HepG2 (cell line): Measurements from ENCODE around the gene CSF1R. TPM values are rescaled to one million over a fixed set of nuclear protein-coding genes. Genes with fewer than 3 reads are reported as not detected.

ENCODE experiments used
- AKAP8 ChIP-seq: sonication (generic); formaldehyde crosslinking; IDR thresholded peaks from 2 replicates; pipeline ENCODE4 v1.5.1; 2020; ENCODE audit warnings: mild to moderate bottlenecking, missing genetic modification reagents
- ARID4A ChIP-seq: sonication (generic); formaldehyde crosslinking; IDR thresholded peaks from 2 replicates; pipeline ENCODE4 v1.5.0; 2020; ENCODE audit warnings: mild to moderate bottlenecking, missing genetic modification reagents, borderline replicate concordance
- ATF1 ChIP-seq: IDR thresholded peaks from 2 replicates; pipeline ENCODE4 v1.6.1; 2016; ENCODE audit warnings: mild to moderate bottlenecking, control low read depth
- EEA1 ChIP-seq: sonication (generic); formaldehyde crosslinking; IDR thresholded peaks from 2 replicates; pipeline ENCODE4 v1.5.1; 2020; ENCODE audit warnings: mild to moderate bottlenecking, missing genetic modification reagents, borderline replicate concordance
- IKZF4 ChIP-seq: sonication (generic); formaldehyde crosslinking; IDR thresholded peaks from 2 replicates; pipeline ENCODE4 v1.5.1; 2020; ENCODE audit warnings: borderline replicate concordance, mild to moderate bottlenecking, low read depth, missing genetic modification reagents; ENCODE audit errors: not compliant biosample characterization
- KAT7 ChIP-seq: IDR thresholded peaks from 2 replicates; pipeline ENCODE4 v1.6.1; 2018; ENCODE audit warnings: borderline replicate concordance, missing compliant biosample characterization
- NFE2 ChIP-seq: sonication (generic); formaldehyde crosslinking; IDR thresholded peaks from 2 replicates; pipeline ENCODE4 v1.4.0; 2020; ENCODE audit warnings: missing genetic modification reagents
- PATZ1 ChIP-seq: sonication (generic); formaldehyde crosslinking; IDR thresholded peaks from 2 replicates; pipeline ENCODE4 v1.4.0; 2020; ENCODE audit warnings: missing genetic modification reagents
- PCBP1 ChIP-seq: fragments of 200-400 bp; formaldehyde crosslinking; IDR thresholded peaks from 2 replicates; pipeline ENCODE4 v1.6.1; 2017; ENCODE audit warnings: mild to moderate bottlenecking, low read depth, low read length, borderline replicate concordance
- RFXANK ChIP-seq: IDR thresholded peaks from 2 replicates; pipeline ENCODE4 v1.6.1; 2016
- SIX4 ChIP-seq: sonication (generic); formaldehyde crosslinking; IDR thresholded peaks from 2 replicates; pipeline ENCODE4 v1.4.0; 2020; ENCODE audit warnings: missing genetic modification reagents
- SPEN ChIP-seq: sonication (generic); formaldehyde crosslinking; IDR thresholded peaks from 2 replicates; pipeline ENCODE4 v1.5.1; 2020; ENCODE audit warnings: low read depth, mild to moderate bottlenecking, missing genetic modification reagents
- SRSF1 ChIP-seq: fragments of 200-400 bp; formaldehyde crosslinking; optimal IDR thresholded peaks from 2 replicates; pipeline ENCODE3; 2017; ENCODE audit warnings: mild to moderate bottlenecking, low read depth, low read length, moderate library complexity
- ZNF232 ChIP-seq: sonication (generic); formaldehyde crosslinking; IDR thresholded peaks from 2 replicates; pipeline ENCODE4 v1.4.0; 2020; ENCODE audit warnings: missing genetic modification reagents, borderline replicate concordance
- ZNF263 ChIP-seq: sonication (generic); formaldehyde crosslinking; IDR thresholded peaks from 2 replicates; pipeline ENCODE4 v1.4.0; 2020; ENCODE audit warnings: missing genetic modification reagents
- ZNF572 ChIP-seq: sonication (generic); formaldehyde crosslinking; IDR thresholded peaks from 2 replicates; pipeline ENCODE4 v1.5.1; 2020; ENCODE audit warnings: mild to moderate bottlenecking, missing genetic modification reagents
- ZNF607 ChIP-seq: sonication (generic); formaldehyde crosslinking; IDR thresholded peaks from 2 replicates; pipeline ENCODE4 v1.5.1; 2020; ENCODE audit warnings: missing genetic modification reagents, mild to moderate bottlenecking, borderline replicate concordance
- ZNF691 ChIP-seq: sonication (generic); formaldehyde crosslinking; IDR thresholded peaks from 2 replicates; pipeline ENCODE4 v1.4.0; 2020; ENCODE audit warnings: missing genetic modification reagents, low read depth, mild to moderate bottlenecking, borderline replicate concordance
- ZNF746 ChIP-seq: sonication (generic); formaldehyde crosslinking; IDR thresholded peaks from 2 replicates; pipeline ENCODE4 v1.8.0; 2022; ENCODE audit warnings: mild to moderate bottlenecking, missing genetic modification reagents
- ZNF883 ChIP-seq: sonication (generic); formaldehyde crosslinking; IDR thresholded peaks from 2 replicates; pipeline ENCODE4 v1.5.1; 2020; ENCODE audit warnings: mild to moderate bottlenecking, missing genetic modification reagents; ENCODE audit errors: not compliant biosample characterization
- polyA plus RNA-seq, 8 experiments: library from polyadenylated mRNA; depleted of rRNA in 3 of 8; stranded (reverse) in 7 of 8; unstranded in 1 of 8; fragments of >200 nt; fragmentation: Illumina TruSeq in 4 of 8; extraction: Trizol in 4 of 8; gene quantifications; 2 replicates each; pipeline versions ENCODE4 v1.2.1 to v1.2.3, GENCODE V29; 2011 to 2016; ENCODE audit warnings: low read depth in 4 of 8, missing spikeins in 1 of 8, mixed read lengths in 1 of 8; ENCODE audit not compliant: insufficient read depth in 1 of 8
- total RNA-seq, 5 experiments: library from RNA; depleted of rRNA; stranded (reverse); fragments of >200 nt; fragmentation: Illumina TruSeq; extraction: Trizol; gene quantifications; 2 replicates each; pipeline ENCODE4 v1.2.3, GENCODE V29; 2016; ENCODE audit warnings: low read depth in 1 of 5
- TF ChIP-seq, protein P1 (sequence below): sonication (generic); formaldehyde crosslinking; IDR thresholded peaks from 2 replicates; pipeline ENCODE4 v1.4.0; 2020; ENCODE audit warnings: missing genetic modification reagents, borderline replicate concordance

The CSF1R gene
- total and polyA plus RNA-seq, 2 of the 13 experiments (the other 11 are each of a cell fraction or from before 2014, with no cell fraction given), result 0.01 TPM; not detected in 1

DNA sequence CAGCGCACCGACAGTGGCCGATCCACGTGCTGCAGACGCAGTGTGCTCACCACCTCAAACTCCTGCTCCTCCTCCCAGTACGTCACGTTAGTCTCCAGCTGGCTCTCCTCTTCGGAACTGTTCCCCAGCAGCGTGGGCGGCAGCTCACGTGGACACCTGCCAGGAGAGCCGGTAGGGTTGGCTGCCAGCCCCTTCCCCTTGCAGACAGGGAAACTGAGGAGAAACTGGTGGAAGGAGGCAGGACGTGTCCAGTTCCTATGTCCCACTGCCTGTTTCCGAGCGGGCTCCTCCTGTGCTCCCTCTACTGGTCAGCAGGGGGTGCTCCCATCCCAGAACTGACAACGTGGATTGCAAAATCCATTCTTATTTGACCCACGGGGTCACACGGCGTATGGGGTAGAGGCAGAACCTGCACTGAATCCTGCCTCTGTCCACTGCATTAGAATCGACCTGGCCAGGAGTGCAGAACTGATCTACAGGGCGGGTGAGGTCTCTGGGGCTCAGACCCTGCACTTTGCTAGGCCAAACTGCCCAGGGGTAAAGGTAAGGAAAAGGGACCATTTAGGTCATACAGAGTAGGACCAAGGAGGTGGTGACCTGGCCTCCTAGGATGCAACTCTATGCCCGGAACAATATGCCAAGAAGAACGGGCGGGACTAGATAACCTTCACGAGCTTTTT, 43.6 kb upstream of the CSF1R start (continued):
- TF ChIP-seq SRSF1 (no peak), NFE2 (no peak), ZNF607 (no peak), RFXANK (CRISPR knock-in tag) (no peak), ZNF883 (CRISPR knock-in tag) (peak; percentile 82), ATF1 (CRISPR knock-in tag) (no peak), PATZ1 (peak; percentile 59; the same call in 1 of the 2 replicates), IKZF4 (CRISPR knock-in tag) (no peak), AKAP8 (CRISPR knock-in tag) (no peak), EEA1 (no peak), ZNF263 (CRISPR knock-in tag) (no peak), KAT7 (no peak), SPEN (CRISPR knock-in tag) (peak; percentile 78), ZNF746 (CRISPR knock-in tag) (no peak), ARID4A (CRISPR knock-in tag) (peak; percentile 26; the same call in 1 of the 2 replicates), ZNF232 (CRISPR knock-in tag) (no peak; the same call in 1 of the 2 replicates), ZNF691 (CRISPR knock-in tag) (0 out of 2 replicates have a peak, but pooled peaks have one; percentile 30), PCBP1 (no peak), ZNF572 (no peak), SIX4 (CRISPR knock-in tag) (no peak)
- TF ChIP-seq, protein P1, sequence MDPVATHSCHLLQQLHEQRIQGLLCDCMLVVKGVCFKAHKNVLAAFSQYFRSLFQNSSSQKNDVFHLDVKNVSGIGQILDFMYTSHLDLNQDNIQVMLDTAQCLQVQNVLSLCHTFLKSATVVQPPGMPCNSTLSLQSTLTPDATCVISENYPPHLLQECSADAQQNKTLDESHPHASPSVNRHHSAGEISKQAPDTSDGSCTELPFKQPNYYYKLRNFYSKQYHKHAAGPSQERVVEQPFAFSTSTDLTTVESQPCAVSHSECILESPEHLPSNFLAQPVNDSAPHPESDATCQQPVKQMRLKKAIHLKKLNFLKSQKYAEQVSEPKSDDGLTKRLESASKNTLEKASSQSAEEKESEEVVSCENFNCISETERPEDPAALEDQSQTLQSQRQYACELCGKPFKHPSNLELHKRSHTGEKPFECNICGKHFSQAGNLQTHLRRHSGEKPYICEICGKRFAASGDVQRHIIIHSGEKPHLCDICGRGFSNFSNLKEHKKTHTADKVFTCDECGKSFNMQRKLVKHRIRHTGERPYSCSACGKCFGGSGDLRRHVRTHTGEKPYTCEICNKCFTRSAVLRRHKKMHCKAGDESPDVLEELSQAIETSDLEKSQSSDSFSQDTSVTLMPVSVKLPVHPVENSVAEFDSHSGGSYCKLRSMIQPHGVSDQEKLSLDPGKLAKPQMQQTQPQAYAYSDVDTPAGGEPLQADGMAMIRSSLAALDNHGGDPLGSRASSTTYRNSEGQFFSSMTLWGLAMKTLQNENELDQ (CRISPR knock-in tag), result no peak
